Gastrocnemius medialis (tissue), 4 donors: Measurements from ENCODE around the gene STRN. TPM values are rescaled to one million over a fixed set of nuclear protein-coding genes. Genes with fewer than 3 reads are reported as not detected.

ENCODE experiments used
- ATAC-seq, 2 donors: fragments of 150-250 bp; one replicate each; pipeline ENCODE4 v1.9.1; 2016
- DNase-seq, 2 donors: peaks; one replicate each; pipeline ENCODE4 v3.0.0-alpha.2; 2019
- H3K27ac ChIP-seq, 4 donors: fragments of 200-600 bp; sonication (generic); 1 replicate in 1 of 4; 2 replicates in 3 of 4; pipeline ENCODE4 v1.5.1; 2016 to 2018; ENCODE audit warnings: mild to moderate bottlenecking in 2 of 4, moderate library complexity in 1 of 4
- H3K27me3 ChIP-seq, 3 donors: fragments of 200-600 bp; sonication (generic) in 2 of 3; 1 replicate in 1 of 3; 2 replicates in 2 of 3; pipeline versions ENCODE4 v1.5.1 to v1.6.0; 2016 to 2019; ENCODE audit warnings: mild to moderate bottlenecking in 1 of 3, moderate library complexity in 1 of 3
- H3K36me3 ChIP-seq, 2 donors: fragments of 200-600 bp; sonication (generic) in 1 of 2; one replicate each; pipeline ENCODE4 v1.5.1; 2017 to 2018
- H3K4me1 ChIP-seq, 2 donors: fragments of 200-600 bp; sonication (generic) in 1 of 2; one replicate each; pipeline ENCODE4 v1.5.1; 2016 to 2017; ENCODE audit warnings: mild to moderate bottlenecking in 2 of 2
- H3K4me3 ChIP-seq, 4 donors: fragments of 200-600 bp; sonication (generic) in 3 of 4; 1 replicate in 1 of 4; 2 replicates in 3 of 4; pipeline ENCODE4 v1.5.1; 2016 to 2019; ENCODE audit warnings: mild to moderate bottlenecking in 2 of 4
- H3K9me3 ChIP-seq, 3 donors: fragments of 200-600 bp; sonication (generic) in 2 of 3; 1 replicate in 1 of 3; 2 replicates in 2 of 3; pipeline ENCODE4 v1.5.1; 2016 to 2019
- CTCF ChIP-seq, 5 experiments: fragments of 450-650 bp in 3 of 5; fragments of 200-600 bp in 2 of 5; sonication (generic) in 2 of 5; IDR thresholded peaks in 4 of 5; conservative IDR thresholded peaks in 1 of 5; 1 replicate in 4 of 5; 2 replicates in 1 of 5; pipeline ENCODE4 v1.5.1; 2016 to 2019; ENCODE audit warnings: antibody characterized with exemption in 5 of 5, mild to moderate bottlenecking in 3 of 5, moderate library complexity in 3 of 5
- POLR2A ChIP-seq, 2 donors: fragments of 450-650 bp; IDR thresholded peaks; one replicate each; pipeline ENCODE4 v1.6.1; 2017; ENCODE audit warnings: antibody characterized with exemption in 2 of 2, mild to moderate bottlenecking in 2 of 2, moderate library complexity in 2 of 2
- in situ Hi-C, 4 donors: fragments of 200-750 bp; cut with MboI; loops; one replicate each; pipeline versions ENCODE4 v1.15.0 to v1.8.0; 2017; ENCODE audit warnings: low sequenced_read_pairs in 4 of 4
- intact Hi-C: fragments of 100-400 bp; cut with DNase I; formaldehyde crosslinking; loops from one replicate; pipeline ENCODE4 v1.15.1; 2023; ENCODE audit warnings: low total_unique reads
- total RNA-seq, 4 donors: library from RNA; depleted of rRNA; stranded (reverse); fragments of >200 nt; gene quantifications; one replicate each; pipeline versions ENCODE4 v1.1.0 to v1.2.3, GENCODE V29; 2016

The STRN gene
- total RNA-seq, 4 donors from 2014 or later = 21.3 to 52.0 (median 38.5) TPM

GRCh38 chr2:36807223-36807886 is 159.0 kb downstream of the STRN start:
- Histone ChIP-seq H3K4me1 (no peaks in the 10 kb centered on the region), H3K27me3 (no peaks in the 10 kb centered on the region), H3K27ac (no peak overlapping the region), H3K9me3 (no peaks in the 10 kb centered on the region), H3K4me3 (no peak overlapping the region), H3K36me3 (no peaks in the 10 kb centered on the region)
- ATAC-seq (no peak), DNase-seq (no peak)
- intact Hi-C loops = no loop called here
- TF ChIP-seq CTCF (IDR thresholded peaks at IDR 0.05 in 4 of 5, conservative IDR thresholded peaks at IDR 0.05 in 1 of 5) (no peak), POLR2A (IDR thresholded peaks at IDR 0.05) (no peak)
- in situ Hi-C loops = no loop called here

- in situ Hi-C loops (no loop called here), intact Hi-C loops (no loop called here)
- Histone ChIP-seq H3K36me3 (no peaks in the 10 kb centered on the region), H3K27ac (no peak overlapping the region), H3K9me3 (no peaks in the 10 kb centered on the region), H3K4me3 (no peak overlapping the region), H3K27me3 (no peaks in the 10 kb centered on the region), H3K4me1 (no peaks in the 10 kb centered on the region)
- TF ChIP-seq POLR2A (IDR thresholded peaks at IDR 0.05) (no peak), CTCF (IDR thresholded peaks at IDR 0.05 in 4 of 5, conservative IDR thresholded peaks at IDR 0.05 in 1 of 5) (no peak)
- DNase-seq (no peak), ATAC-seq (no peak)
Measured at GRCh38 chr2:36805635-36806224, 160.6 kb downstream of the STRN start.

- H3K4me3 ChIP-seq = no peak overlapping the region
- ATAC-seq (no peak), DNase-seq (no peak)
- H3K36me3 ChIP-seq = no peaks in the 10 kb centered on the region
- intact Hi-C loops (no loop called here), in situ Hi-C loops (no loop called here)
- TF ChIP-seq CTCF (IDR thresholded peaks at IDR 0.05 in 4 of 5, conservative IDR thresholded peaks at IDR 0.05 in 1 of 5) = no peak
- TF ChIP-seq POLR2A (IDR thresholded peaks at IDR 0.05) = no peak
- no peaks in the 10 kb centered on the region for H3K4me1 ChIP-seq
- H3K27me3 ChIP-seq = no peaks in the 10 kb centered on the region
- H3K9me3 ChIP-seq = no peaks in the 10 kb centered on the region
- no peak overlapping the region for H3K27ac ChIP-seq
Measured at GRCh38 chr2:36802952-36803351, 163.4 kb downstream of the STRN start.

GRCh38 chr2:36801088-36801487 is 165.2 kb downstream of the STRN start:
- Histone ChIP-seq H3K4me3 (no peak overlapping the region), H3K27ac (no peak overlapping the region), H3K9me3 (no peaks in the 10 kb centered on the region), H3K4me1 (no peaks in the 10 kb centered on the region), H3K36me3 (no peaks in the 10 kb centered on the region), H3K27me3 (no peaks in the 10 kb centered on the region)
- DNase-seq = no peak
- intact Hi-C loops (no loop called here), in situ Hi-C loops (no loop called here)
- TF ChIP-seq CTCF (IDR thresholded peaks at IDR 0.05 in 4 of 5, conservative IDR thresholded peaks at IDR 0.05 in 1 of 5) (no peak), POLR2A (IDR thresholded peaks at IDR 0.05) (no peak)
- no peak for ATAC-seq
